HG02884 (cell line): Measurements from ENCODE around the gene SENP2.

ENCODE experiments used
- ATAC-seq: cut with Tn5 transposase; IDR thresholded peaks from one replicate; pipeline ENCODE4 v1.9.1; 2021; ENCODE audit warnings: mild to moderate bottlenecking, moderate library complexity; ENCODE audit not compliant: unreplicated experiment

Gene SENP2

DNA sequence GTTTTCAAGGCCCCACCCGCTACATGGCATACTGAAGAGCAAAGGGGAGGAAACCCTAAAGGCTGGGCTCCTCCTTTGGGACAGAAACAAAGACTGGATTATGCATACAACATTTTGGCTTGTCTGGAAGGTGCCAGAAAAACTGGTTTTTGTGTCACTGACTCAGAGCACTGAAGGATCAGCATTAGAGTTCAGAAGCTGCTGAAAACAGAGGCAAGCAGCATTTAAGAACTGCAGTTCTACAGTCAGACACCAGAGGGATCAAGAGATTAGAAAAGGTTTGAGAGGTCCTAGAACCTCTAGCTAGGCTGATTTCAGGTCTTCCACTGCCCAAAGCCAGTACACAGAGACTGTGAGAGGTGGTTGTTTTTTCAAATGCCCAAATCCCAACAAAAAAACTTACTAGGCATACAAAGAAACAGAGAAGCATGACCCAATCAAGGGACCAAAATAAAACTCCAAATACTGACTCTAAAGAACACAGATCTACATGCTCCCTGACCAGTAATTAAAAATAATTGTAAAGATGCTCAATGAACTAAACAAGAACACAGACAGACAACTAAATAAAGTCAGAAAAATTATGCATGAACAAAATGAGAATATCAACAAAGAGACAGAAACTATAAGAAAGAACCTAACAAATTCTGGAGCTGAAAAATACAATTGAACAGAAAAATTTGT lies 91.2 kb downstream of the SENP2 start:
- no peak for ATAC-seq

DNA sequence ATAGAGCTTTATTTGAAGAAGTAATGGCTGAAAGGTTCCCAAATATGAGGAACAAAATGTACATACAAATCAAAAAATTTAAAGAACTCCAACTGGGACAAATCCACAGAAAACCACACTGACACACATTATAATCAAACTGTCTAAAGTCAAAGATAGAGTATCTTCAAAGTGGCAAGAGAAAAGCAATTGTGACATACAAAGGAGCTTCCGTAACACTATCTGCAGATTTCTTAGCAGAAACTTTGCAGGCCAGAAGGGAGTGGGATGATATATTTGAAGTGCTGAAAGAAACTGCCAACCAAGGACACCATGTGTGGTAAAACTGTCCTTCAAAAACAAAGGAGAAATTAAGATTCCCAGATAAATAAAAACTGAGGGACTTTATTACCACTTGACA lies 91.9 kb downstream of the SENP2 start:
- ATAC-seq: no peak

DNA sequence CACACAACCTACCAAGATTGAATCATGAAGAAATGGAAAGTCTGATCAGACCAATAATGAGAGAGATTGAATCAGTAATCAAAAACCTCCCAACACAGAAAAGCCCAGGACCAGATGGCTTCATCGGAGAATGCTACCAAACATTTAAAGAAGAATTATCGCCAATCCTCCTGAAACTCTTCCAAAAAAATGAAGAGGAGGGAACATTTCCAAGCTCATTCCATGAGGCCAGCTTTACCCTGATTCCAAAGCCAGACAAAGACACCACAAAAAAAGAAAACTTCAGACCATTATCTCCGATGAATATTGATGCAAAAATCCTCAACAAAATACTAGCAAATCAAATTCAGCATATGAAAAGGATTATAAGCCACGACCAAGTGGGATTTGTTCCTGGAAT lies 94.1 kb downstream of the SENP2 start:
- ATAC-seq: no peak
